Peyer's patch (tissue), 4 donors: Measurements from ENCODE around the gene SYNJ1.
"Not testable (repeated sequence)": the region's sequence is repeated elsewhere in the genome, so short reads cannot be mapped to it uniquely, and the experiment has no call there.

Experiments used
- CTCF ChIP-seq, 6 experiments: fragments of 450-650 bp in 4 of 6; fragments of 200-600 bp in 2 of 6; sonication (generic) in 1 of 6; IDR thresholded peaks; one replicate each; pipeline ENCODE4 v1.5.1; 2017 to 2019; ENCODE audit warnings: antibody characterized with exemption in 6 of 6, mild to moderate bottlenecking in 3 of 6, moderate library complexity in 1 of 6
- POLR2A ChIP-seq, 2 donors: fragments of 450-650 bp; IDR thresholded peaks; one replicate each; pipeline ENCODE4 v1.5.1; 2017; ENCODE audit warnings: antibody characterized with exemption in 2 of 2, mild to moderate bottlenecking in 2 of 2, moderate library complexity in 2 of 2

GRCh38 chr21:32618218-32618617, 109.6 kb downstream of the SYNJ1 start:
- not testable (repeated sequence) for TF ChIP-seq CTCF, POLR2A (IDR thresholded peaks at IDR 0.05)
